UCSD-AML1 (cell line): Measurements from ENCODE around the gene MMP14.
"Not testable (repeated sequence)": the region's sequence is repeated elsewhere in the genome, so short reads cannot be mapped to it uniquely, and the experiment has no call there.

Experiments
- DNase-seq: peaks from one replicate; lab custom pipeline; 2025; ENCODE audit not compliant: unreplicated experiment; lab: John Stamatoyannopoulos, UW

MMP14 gene

GRCh38 chr14:22814373-22814772 is 22.0 kb upstream of the MMP14 start:
- DNase-seq: no peak

GRCh38 chr14:22814941-22815713 is 21.3 kb upstream of the MMP14 start, which contains the start of gene SLC7A7:
Gene SLC7A7, minus strand, starts transcription at chr14:22815435. Its CDS starts 2,037 bp downstream, at chr14:22813398.
- DNase-seq: no peak

- DNase-seq: peak; percentile 56
Observed at GRCh38 chr14:22819151-22819988, 17.0 kb upstream of the MMP14 start.

GRCh38 chr14:22820731-22821130 is 15.7 kb upstream of the MMP14 start:
- DNase-seq: no peak

- DNase-seq: no peak
Observed at GRCh38 chr14:22821193-22822015, 15.0 kb upstream of the MMP14 start.

GRCh38 chr14:22822016-22822570 is 14.3 kb upstream of the MMP14 start:
- no peak for DNase-seq

- DNase-seq: peak; percentile 87
Observed at GRCh38 chr14:22822571-22823098, 13.8 kb upstream of the MMP14 start.

- no peak for DNase-seq
Observed at GRCh38 chr14:22824711-22825359, 11.6 kb upstream of the MMP14 start.

- DNase-seq: not testable (repeated sequence)
Observed at GRCh38 chr14:22829076-22829660, 7.2 kb upstream of the MMP14 start.

- DNase-seq: peak; percentile 91
Observed at GRCh38 chr14:22829661-22830442, 6.5 kb upstream of the MMP14 start, which contains the start of gene MRPL52. Gene MRPL52, plus strand, starts transcription at chr14:22829887. Its CDS starts 26 bp downstream, at chr14:22829913.

GRCh38 chr14:22830443-22831010 is 5.9 kb upstream of the MMP14 start:
- DNase-seq: no peak

- no peak for DNase-seq
Observed at GRCh38 chr14:22835505-22835904, 880 bp upstream of the MMP14 start.

GRCh38 chr14:22837114-22837749 is 847 bp downstream of the MMP14 start:
- DNase-seq: peak; percentile 52

- peak; percentile 64 for DNase-seq
Observed at GRCh38 chr14:22837750-22838538, 1.6 kb downstream of the MMP14 start.

- peak; percentile 76 for DNase-seq
Observed at GRCh38 chr14:22838631-22839041, 2.3 kb downstream of the MMP14 start.

- no peak for DNase-seq
Observed at GRCh38 chr14:22839159-22839779, 2.9 kb downstream of the MMP14 start.

GRCh38 chr14:22841311-22841710 is 4.9 kb downstream of the MMP14 start:
- DNase-seq: no peak
